Transverse colon (tissue), 4 donors: ENCODE measurements around the gene FETUB. TPM values are rescaled to one million over a fixed set of nuclear protein-coding genes. Genes with fewer than 3 reads are reported as not detected.

Experiments
- DNase-seq: peaks from one replicate; pipeline ENCODE4 v3.0.0-alpha.2; 2019
- H3K27ac ChIP-seq, 4 donors: fragments of 200-600 bp; sonication (generic); 2 replicates each; pipeline ENCODE4 v1.5.1; 2016 to 2018; ENCODE audit warnings: inconsistent platforms in 4 of 4
- H3K27me3 ChIP-seq: fragments of 200-600 bp; sonication (generic); 2 replicates; pipeline ENCODE4 v1.5.1; 2017; ENCODE audit warnings: inconsistent platforms
- H3K36me3 ChIP-seq, 4 donors: fragments of 200-600 bp; sonication (generic); 2 replicates each; pipeline ENCODE4 v1.5.1; 2017 to 2019; ENCODE audit warnings: inconsistent platforms in 4 of 4
- H3K4me1 ChIP-seq, 4 donors: fragments of 200-600 bp; sonication (generic); 2 replicates each; pipeline ENCODE4 v1.5.1; 2017 to 2020; ENCODE audit warnings: inconsistent platforms in 4 of 4
- H3K4me3 ChIP-seq, 4 donors: fragments of 200-600 bp; sonication (generic); 1 replicate in 1 of 4; 2 replicates in 3 of 4; pipeline versions ENCODE4 v1.5.1 to v1.6.1; 2017 to 2019; ENCODE audit warnings: inconsistent platforms in 4 of 4
- H3K9me3 ChIP-seq, 2 donors: fragments of 200-600 bp; sonication (generic); 2 replicates each; pipeline ENCODE4 v1.5.1; 2017 to 2019; ENCODE audit warnings: inconsistent platforms in 2 of 2
- EP300 ChIP-seq: sonication (generic); formaldehyde crosslinking; IDR thresholded peaks from one replicate; pipeline ENCODE4 v1.6.1; 2017; ENCODE audit warnings: antibody characterized with exemption, low read depth
- POLR2A ChIP-seq: fragments of 450-650 bp; IDR thresholded peaks from one replicate; pipeline ENCODE4 v1.6.1; 2016; ENCODE audit warnings: antibody characterized with exemption, mild to moderate bottlenecking, moderate library complexity
- POLR2AphosphoS5 ChIP-seq, 3 donors: sonication (generic); formaldehyde crosslinking; IDR thresholded peaks; one replicate each; pipeline ENCODE4 v1.6.1; 2016; ENCODE audit warnings: antibody characterized with exemption in 3 of 3
- WGBS, 2 donors: methylation state at CpG; one replicate each; pipeline ENCODE4 v1.1.5; 2018; ENCODE audit warnings: low coverage in 1 of 2; 5-methylcytosine and 5-hydroxymethylcytosine counted together
- in situ Hi-C, 4 donors: fragments of 200-750 bp; cut with MboI; loops; one replicate each; pipeline versions ENCODE4 v1.15.0 to v1.15.1; 2017; ENCODE audit warnings: low sequenced_read_pairs in 3 of 4, low pct_ligation_motif_present in 1 of 4, low pct_unique_long_range_greater_than_20kb in 1 of 4
- intact Hi-C: fragments of 100-400 bp; cut with DNase I; formaldehyde crosslinking; loops from one replicate; pipeline ENCODE4 v1.15.1; 2023; ENCODE audit warnings: low total_unique reads
- total RNA-seq, 4 donors: library from RNA; depleted of rRNA; stranded (reverse); fragments of >200 nt; gene quantifications; one replicate each; pipeline ENCODE4 v1.1.0, GENCODE V29; 2016
- TF ChIP-seq, protein P1 (sequence below), 5 experiments: fragments of 200-600 bp in 3 of 5; fragments of 450-650 bp in 2 of 5; sonication (generic) in 3 of 5; IDR thresholded peaks; 1 replicate in 2 of 5; 2 replicates in 3 of 5; pipeline ENCODE4 v1.5.1; 2016 to 2017; ENCODE audit warnings: antibody characterized with exemption in 5 of 5, inconsistent platforms in 3 of 5, mild to moderate bottlenecking in 2 of 5, moderate library complexity in 1 of 5

FETUB gene
- total RNA-seq, 4 donors from 2014 or later: not detected

DNA sequence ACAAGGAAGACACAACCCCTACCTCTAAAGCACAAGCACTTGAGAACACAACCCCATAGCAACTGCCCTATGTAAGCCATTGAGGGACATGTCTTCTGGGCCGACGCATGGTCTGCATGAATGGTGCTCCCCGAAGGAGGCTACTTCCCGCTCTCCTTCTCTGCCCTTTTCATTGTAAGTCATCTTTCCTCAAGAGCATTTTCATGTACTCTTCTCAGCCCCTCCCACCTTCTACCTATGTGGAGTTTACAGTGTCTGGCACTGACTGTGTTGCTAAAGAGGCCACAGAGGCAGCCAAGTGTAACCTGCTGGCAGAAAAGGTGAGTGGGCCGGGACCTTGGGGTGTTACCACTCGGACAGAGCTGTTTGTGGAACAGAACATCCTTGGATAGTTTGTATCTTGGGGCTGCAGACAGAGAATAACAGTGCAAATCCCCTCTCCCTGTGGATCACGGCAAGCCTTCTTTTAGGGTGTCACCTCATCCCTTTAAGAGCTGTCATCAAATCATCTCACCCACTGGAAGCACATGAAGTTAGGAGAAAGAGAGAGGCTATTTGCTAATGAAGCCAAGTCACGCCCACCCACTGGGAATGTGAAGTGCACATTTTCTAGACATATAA is 21.8 kb upstream of the FETUB start:
- no peak for DNase-seq
- intact Hi-C loops: loop anchor here (5.0 to 10.0 kb wide), 2 partner anchors 204 to 634 kb away; no protein-coding TSS in a partner anchor
- Histone ChIP-seq H3K36me3 (no peaks in the 10 kb centered on the region), H3K9me3 (no peaks in the 10 kb centered on the region), H3K4me3 (no peak overlapping the region), H3K27ac (no peak overlapping the region), H3K27me3 (peaks cover 25% of the 10 kb centered on the region), H3K4me1 (peaks cover 0 to 11% (median 4%) of the 10 kb centered on the region in 4 donors)
- 81 to 86% methylated on average over 5 to 8 of the region's 8 CpGs for WGBS, 2 donors
- TF ChIP-seq POLR2A: no peak
- no peak for TF ChIP-seq EP300
- no peak for TF ChIP-seq POLR2AphosphoS5 (IDR thresholded peaks at IDR 0.05)
- TF ChIP-seq, protein P1, sequence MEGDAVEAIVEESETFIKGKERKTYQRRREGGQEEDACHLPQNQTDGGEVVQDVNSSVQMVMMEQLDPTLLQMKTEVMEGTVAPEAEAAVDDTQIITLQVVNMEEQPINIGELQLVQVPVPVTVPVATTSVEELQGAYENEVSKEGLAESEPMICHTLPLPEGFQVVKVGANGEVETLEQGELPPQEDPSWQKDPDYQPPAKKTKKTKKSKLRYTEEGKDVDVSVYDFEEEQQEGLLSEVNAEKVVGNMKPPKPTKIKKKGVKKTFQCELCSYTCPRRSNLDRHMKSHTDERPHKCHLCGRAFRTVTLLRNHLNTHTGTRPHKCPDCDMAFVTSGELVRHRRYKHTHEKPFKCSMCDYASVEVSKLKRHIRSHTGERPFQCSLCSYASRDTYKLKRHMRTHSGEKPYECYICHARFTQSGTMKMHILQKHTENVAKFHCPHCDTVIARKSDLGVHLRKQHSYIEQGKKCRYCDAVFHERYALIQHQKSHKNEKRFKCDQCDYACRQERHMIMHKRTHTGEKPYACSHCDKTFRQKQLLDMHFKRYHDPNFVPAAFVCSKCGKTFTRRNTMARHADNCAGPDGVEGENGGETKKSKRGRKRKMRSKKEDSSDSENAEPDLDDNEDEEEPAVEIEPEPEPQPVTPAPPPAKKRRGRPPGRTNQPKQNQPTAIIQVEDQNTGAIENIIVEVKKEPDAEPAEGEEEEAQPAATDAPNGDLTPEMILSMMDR (IDR thresholded peaks at IDR 0.05): no peak
- in situ Hi-C loops: loop anchor here (10.0 to 25.0 kb wide), 3 partner anchors 194 to 544 kb away; partner anchors contain the start of gene RFC4 (in 2 of the 4)

DNA sequence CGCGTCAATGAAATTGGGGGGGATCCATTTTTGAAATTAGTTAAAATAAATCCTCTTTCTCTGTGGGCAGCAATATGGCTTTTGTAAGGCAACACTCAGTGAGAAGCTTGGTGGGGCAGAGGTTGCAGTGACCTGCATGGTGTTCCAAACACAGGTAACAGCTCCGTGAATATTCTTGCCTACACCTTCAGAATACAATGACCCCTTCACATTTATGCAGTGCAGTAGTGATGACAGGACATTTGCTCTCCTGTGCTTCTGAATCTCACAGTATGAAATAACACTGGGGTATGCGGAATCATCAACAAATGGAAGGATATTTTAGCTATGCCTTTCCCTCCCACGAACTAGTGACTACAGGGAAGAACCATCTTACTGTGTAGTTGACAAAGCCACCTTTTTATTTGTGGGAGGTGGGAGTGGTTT is 20.4 kb upstream of the FETUB start:
- peaks cover 0 to 11% (median 4%) of the 10 kb centered on the region in 4 donors for H3K4me1 ChIP-seq
- in situ Hi-C loops: loop anchor here (10.0 to 25.0 kb wide), 3 partner anchors 193 to 543 kb away; partner anchors contain the start of gene RFC4 (in 2 of the 4)
- H3K27me3 ChIP-seq: peaks cover 16% of the 10 kb centered on the region
- no peak for DNase-seq
- no peaks in the 10 kb centered on the region for H3K9me3 ChIP-seq
- no peak for TF ChIP-seq POLR2A
- TF ChIP-seq EP300: no peak
- TF ChIP-seq, protein P1 (IDR thresholded peaks at IDR 0.05): no peak
- TF ChIP-seq POLR2AphosphoS5 (IDR thresholded peaks at IDR 0.05): no peak
- H3K36me3 ChIP-seq: no peaks in the 10 kb centered on the region
- H3K4me3 ChIP-seq: no peak overlapping the region
- intact Hi-C loops: loop anchor here (5.0 to 10.0 kb wide), 2 partner anchors 203 to 635 kb away; no protein-coding TSS in a partner anchor
- no peak overlapping the region for H3K27ac ChIP-seq
- WGBS, 2 donors: 88 to 90% methylated on average over 3 to 5 of the region's 5 CpGs

- Histone ChIP-seq H3K36me3 (no peaks in the 10 kb centered on the region), H3K9me3 (no peaks in the 10 kb centered on the region), H3K27me3 (peaks cover 14% of the 10 kb centered on the region), H3K27ac (no peak overlapping the region), H3K4me1 (peaks cover 0 to 8% (median 4%) of the 10 kb centered on the region in 4 donors), H3K4me3 (no peak overlapping the region)
- no peak for DNase-seq
- no peak for TF ChIP-seq POLR2A
- no peak for TF ChIP-seq EP300
- no peak for TF ChIP-seq POLR2AphosphoS5 (IDR thresholded peaks at IDR 0.05)
- TF ChIP-seq, protein P1 (IDR thresholded peaks at IDR 0.05): no peak
- 83% methylated on average over 17 of the region's 17 CpGs; no CpG with 5 or more reads in 1 of the 2 donors for WGBS, 2 donors
- in situ Hi-C loops: loop anchor here (25.0 kb wide), 2 partner anchors 192 to 542 kb away; partner anchors contain the start of gene RFC4 (in 2 of the 4)
- intact Hi-C loops: no loop called here
Measured at GRCh38 chr3:186620213-186621092, 19.7 kb upstream of the FETUB start.
